ENCODE data around the gene MARK3.

The MARK3 gene

DNA sequence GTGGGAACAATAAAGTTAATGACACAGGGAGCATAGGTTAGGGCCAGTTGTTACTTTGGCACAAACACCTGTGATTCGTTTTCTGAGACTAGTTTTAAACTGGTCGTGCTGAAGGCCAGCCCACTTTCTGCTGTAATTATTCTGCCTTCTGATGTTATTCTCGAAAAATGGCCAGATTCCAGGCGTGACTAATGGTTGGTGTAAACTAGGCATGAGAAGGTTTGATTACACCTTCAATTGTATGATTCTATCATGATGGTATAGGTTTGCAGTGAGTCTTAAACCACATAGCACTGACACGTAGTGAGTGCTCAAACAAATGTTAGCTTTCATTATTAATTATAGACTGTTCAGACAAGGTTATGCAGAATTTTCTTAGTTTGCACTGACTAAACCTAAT lies 98.4 kb downstream of the MARK3 start:
- in situ Hi-C loops (cut with MboI; ENCODE audit: low sequenced_read_pairs): no loop called here

DNA sequence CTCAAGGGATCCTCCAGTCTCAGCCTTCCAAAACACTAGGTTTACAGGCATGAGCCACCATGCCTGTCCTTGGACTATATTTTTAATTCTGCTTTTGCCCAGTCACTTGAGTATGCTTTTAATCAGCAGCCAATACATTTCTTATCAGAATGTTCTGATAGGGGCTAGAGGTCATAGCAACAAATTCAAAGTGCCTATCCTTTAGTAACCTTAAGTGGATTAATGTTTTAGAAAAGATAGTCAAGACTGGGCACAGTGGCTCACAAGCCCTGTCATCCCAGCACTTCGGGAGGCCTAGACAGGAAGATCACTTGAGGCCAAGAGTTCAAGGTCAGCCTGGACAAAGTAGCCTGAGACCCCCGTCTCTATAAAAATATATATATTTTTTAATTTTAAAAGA lies 100.3 kb downstream of the MARK3 start:
- in situ Hi-C loops (cut with MboI; ENCODE audit: low sequenced_read_pairs): no loop called here

DNA sequence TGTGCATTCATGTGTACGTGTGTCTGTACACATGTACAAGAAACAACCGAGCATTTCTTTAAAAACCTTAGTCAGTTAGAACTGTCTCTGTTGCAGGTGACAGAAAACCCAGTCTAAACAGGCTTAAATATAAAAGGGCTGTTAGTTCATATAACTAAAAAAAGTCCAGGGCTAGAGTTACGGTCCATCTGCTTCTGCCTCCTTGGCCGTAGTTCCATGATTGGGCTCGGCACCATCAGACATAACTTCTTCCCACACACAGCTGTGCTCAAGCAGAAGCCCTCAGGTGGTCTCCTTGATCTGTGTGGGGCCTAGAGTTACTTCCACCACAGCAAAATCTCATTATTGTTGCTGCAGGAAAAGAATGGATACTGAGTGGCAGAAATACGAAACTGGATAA lies 102.9 kb downstream of the MARK3 start:
- in situ Hi-C loops (cut with MboI; ENCODE audit: low sequenced_read_pairs): no loop called here

DNA sequence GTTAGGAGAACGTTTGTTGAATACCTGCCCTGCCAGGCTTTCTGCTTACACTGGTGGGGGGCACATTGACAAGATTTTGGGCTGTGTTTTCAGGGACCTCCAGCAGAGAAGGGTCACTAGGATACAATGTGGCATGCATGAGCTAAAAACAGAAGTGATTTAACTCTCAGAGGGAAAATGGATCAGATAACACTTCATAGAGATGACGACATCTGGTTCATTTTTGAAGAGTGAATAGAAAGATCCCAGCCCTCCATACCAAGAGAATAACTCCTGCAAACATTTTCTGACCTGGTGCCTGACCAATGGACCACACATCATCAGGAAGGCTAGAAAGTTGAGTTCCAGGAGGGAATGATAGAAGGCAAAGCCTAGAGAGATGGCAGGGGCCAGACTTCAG lies 103.7 kb downstream of the MARK3 start:
- in situ Hi-C loops (cut with MboI; ENCODE audit: low sequenced_read_pairs): no loop called here

DNA sequence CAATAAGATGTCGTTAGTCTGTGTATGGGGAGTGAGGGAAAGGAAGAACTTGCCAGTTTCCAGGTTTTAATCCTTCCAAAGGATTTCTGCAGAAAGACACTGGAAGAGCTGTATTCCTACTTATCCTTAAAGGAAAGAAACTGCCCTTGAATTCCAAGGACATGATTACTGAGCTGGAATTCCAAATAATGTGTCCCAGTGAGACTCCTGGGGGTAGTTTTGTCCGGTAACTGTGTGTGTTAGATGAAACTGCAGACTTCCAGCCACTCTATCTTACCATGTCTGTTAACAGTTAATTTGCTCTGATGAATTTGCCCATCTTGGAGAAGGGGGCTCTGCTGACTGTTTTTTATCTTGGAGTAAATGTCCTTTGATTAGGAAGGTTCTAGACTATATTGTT lies 104.4 kb downstream of the MARK3 start:
- in situ Hi-C loops (cut with MboI; ENCODE audit: low sequenced_read_pairs): no loop called here

DNA sequence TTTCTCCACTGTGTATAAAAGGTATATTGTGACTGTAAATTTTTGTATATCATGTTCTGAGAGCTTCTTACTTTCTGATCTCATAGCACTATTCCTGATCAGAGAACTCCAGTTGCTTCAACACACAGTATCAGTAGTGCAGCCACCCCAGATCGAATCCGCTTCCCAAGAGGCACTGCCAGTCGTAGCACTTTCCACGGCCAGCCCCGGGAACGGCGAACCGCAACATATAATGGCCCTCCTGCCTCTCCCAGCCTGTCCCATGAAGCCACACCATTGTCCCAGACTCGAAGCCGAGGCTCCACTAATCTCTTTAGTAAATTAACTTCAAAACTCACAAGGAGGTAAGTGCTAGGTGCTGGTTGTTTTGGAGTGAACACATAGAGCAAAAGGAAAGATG lies 106.5 kb downstream of the MARK3 start:
- in situ Hi-C loops (cut with MboI; ENCODE audit: low sequenced_read_pairs): no loop called here

DNA sequence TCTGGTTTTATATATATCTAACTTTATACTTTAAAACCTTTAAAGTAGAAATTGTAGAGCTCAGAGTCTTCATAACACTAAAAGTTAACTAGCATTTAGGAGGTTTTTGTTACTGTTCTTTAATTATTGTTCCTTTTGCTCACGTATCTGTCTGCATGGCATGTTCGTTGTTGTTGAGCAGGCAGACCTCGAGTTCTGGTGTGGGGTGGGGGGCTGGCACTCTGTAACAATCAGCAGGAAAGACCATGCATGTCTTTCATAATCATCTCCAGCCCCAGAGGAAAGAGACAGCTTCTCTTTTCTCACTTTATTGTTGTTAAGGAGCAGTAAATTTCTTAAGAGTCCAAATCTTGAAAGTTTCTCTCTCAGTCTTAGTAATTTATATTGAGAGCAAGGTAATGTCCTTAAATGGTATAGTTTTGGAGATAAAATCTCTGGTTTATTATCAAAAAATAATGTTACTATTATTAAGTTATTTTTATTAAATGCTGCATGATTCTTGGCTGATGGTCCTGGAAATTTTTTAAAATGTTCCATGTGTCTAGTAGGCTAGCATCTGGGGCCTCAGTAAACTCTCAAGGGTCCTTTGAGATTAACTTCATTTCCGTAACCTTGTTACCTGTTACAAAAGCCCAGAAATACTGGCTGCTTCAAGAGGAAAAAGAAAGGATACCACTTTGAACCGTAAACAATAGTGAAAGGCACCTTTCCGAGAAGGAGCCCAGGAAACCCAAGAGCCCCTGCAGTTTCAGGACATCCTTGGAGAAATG lies 107.1 kb downstream of the MARK3 start:
- in situ Hi-C loops (cut with MboI; ENCODE audit: low sequenced_read_pairs): no loop called here

DNA sequence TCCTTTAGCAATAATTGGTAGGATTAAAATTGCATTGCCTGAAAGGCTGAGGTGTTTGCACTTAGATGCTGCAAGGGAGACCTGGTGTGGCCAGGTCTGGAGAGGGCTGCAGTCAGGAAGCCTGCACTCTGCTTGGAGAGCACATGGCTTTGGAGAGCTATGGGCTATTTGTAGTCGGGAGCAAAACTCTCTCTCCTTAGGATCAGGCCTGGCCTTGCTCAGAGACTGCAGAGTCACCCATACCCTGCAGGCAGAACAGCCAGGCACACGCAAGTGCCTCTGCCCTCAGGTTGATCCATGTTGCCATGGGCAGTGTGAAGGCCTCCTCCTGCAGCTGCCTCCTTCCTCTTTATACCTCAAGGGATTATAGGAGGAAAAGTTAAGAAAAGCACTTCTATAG lies 110.6 kb downstream of the MARK3 start:
- in situ Hi-C loops (cut with MboI; ENCODE audit: low sequenced_read_pairs): no loop called here

DNA sequence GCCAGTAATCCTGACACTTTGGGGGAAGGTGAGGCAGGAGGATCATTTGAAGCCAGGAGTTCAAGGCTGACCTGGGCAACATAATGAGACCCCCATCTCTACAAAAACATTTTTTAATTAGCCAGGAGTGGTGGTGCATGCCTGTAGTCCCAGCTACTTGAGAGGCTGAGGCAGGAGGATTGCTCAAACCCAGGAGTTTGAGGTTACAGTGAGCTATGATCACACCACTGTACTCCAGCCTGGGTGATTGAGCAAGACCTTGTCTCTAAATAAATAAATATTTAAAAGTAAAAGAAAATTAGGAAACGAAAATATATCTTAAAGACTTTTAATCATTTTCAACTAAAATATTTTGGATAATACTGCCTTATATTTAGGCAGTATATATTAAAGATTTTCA lies 111.6 kb downstream of the MARK3 start:
- in situ Hi-C loops (cut with MboI; ENCODE audit: low sequenced_read_pairs): no loop called here

DNA sequence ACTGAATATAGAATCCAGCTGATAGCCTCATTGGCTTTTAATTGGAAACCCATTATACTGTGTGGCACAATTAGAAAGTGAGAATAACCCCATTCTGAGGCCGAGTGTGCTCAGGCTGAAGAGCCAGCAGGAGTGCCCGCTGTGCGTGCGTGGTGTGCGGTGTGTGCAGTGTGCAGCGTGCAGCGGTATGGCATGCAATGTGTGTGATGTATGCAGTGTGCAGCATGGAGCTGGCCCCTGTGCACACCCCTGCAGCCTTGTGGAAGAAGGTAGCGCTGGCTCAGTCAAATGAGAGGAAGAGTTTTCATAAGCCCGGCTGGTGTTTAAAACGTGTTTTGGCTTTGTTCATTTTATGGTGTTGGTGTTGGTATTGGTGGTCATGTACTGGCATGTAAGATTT lies 114.5 kb downstream of the MARK3 start:
- in situ Hi-C loops (cut with MboI; ENCODE audit: low sequenced_read_pairs): no loop called here

DNA sequence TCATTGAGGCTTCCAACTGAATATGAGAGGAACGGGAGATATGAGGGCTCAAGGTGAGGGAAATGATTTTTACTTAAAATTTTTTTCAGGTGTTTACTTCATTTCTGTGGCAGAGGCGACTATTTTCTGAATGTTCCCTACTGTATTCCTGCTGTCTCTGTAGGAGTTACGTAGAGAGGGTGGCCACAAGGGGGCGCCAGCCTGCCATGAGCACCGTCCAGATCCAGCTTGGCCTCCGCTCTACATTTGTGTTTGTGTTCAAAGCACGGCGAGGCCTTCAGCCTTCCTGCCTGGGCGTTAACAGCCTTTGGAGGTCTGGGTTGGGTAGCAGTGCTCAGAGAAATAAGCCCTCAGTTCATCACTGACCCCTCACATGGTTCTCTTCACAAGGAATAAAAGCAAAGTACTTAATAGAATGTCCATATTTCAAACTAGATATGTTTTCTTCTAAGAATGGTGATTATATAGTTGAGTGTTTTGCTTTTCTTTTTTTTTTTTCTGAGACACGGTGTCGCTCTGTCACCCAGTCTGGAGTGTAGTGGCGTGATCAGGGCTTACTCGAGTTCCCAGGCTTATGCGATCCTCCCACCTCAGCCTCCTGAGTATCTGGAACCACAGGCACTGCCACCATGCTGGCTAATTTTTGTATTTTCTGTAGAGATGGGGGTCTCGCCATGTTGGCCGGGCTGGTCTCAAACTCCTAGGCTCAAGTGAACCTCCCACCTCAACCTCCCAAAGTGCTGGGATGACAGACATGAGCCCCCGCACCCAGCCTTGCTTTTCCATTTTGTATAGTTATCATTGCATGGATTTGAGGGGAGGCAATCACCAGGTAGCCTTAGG lies 115.2 kb downstream of the MARK3 start:
- in situ Hi-C loops (cut with MboI; ENCODE audit: low sequenced_read_pairs): no loop called here

DNA sequence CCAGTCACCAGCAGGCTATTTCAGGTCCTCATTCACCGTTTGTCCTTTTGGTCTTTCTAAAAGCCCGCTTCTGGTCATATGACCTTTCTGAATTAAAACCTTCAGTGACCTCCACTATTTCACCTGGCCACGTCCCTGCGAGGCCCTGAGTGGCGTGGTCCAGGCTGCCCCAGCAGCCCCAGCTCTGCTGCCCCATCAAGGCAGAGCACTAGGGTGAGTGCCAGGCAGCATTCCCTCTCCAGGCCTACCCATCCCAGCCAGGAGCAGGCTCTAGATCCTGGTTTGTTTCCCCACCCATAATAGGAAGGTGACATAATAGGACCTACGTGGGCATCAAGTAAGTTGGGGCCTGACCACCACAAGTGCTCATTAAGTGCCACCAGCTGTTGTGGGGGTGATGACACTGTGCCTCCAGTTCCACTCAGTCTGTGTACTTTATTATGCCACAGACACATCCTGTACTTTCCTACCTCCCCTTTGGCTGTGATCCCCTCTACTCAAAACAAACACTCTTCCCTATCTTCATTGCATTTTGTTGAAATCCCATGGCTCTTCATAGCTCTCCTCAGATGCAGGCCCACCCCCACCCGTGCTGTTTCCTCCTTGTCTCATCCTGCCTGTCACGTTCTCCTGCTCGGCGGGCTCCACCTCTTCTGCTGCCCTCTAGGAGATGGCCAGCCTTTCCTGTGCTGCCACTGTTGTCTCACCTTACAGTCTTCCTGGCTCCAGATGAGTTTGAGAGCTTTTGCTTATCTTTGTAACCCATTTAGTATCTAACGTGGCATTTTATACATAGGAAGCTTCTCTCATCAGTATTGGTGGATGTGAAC lies 116.0 kb downstream of the MARK3 start:
- in situ Hi-C loops (cut with MboI; ENCODE audit: low sequenced_read_pairs): no loop called here

DNA sequence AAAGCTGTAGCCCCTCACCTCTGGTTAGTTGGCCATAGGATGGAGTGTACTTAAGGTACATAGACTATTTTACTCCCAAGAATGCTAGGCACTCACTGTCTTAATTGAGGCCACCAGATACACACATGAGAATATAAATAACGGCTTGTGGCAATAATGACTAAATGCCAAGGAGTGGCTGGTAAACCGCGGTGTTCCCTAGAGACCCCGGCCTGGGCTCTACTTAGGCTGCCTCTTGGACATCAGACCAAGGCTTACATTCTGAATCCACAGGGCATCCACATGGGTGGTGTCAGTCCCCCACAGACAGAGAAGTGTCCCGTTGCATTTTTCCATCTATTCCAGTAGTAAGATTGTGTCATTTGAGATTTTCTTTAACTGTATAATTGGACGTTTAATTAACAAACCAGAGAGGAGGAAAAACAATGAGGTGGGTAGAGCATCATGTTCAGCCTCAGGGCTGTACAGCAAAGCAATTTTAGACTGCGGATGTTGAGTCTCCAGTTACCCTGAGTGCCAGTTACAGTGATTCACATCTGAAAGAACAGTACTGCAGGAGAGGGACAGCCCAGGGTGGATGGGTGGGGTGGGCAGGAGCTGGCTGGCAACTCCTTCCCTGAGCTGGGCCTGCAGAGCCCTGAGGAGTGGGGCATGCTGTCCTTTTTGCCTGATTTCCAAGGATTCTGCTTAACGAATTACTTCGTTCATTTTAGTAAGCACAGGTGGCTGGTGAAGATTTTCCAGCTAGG lies 116.9 kb downstream of the MARK3 start:
- in situ Hi-C loops (cut with MboI; ENCODE audit: low sequenced_read_pairs): no loop called here

DNA sequence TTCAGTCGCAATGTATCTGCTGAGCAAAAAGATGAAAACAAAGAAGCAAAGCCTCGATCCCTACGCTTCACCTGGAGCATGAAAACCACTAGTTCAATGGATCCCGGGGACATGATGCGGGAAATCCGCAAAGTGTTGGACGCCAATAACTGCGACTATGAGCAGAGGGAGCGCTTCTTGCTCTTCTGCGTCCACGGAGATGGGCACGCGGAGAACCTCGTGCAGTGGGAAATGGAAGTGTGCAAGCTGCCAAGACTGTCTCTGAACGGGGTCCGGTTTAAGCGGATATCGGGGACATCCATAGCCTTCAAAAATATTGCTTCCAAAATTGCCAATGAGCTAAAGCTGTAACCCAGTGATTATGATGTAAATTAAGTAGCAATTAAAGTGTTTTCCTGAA lies 117.7 kb downstream of the MARK3 start:
- in situ Hi-C loops (cut with MboI; ENCODE audit: low sequenced_read_pairs): no loop called here

DNA sequence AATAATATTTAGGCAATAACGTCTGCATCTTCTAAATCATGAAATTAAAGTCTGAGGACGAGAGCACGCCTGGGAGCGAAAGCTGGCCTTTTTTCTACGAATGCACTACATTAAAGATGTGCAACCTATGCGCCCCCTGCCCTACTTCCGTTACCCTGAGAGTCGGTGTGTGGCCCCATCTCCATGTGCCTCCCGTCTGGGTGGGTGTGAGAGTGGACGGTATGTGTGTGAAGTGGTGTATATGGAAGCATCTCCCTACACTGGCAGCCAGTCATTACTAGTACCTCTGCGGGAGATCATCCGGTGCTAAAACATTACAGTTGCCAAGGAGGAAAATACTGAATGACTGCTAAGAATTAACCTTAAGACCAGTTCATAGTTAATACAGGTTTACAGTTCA lies 118.1 kb downstream of the MARK3 start:
- in situ Hi-C loops (cut with MboI; ENCODE audit: low sequenced_read_pairs): no loop called here

DNA sequence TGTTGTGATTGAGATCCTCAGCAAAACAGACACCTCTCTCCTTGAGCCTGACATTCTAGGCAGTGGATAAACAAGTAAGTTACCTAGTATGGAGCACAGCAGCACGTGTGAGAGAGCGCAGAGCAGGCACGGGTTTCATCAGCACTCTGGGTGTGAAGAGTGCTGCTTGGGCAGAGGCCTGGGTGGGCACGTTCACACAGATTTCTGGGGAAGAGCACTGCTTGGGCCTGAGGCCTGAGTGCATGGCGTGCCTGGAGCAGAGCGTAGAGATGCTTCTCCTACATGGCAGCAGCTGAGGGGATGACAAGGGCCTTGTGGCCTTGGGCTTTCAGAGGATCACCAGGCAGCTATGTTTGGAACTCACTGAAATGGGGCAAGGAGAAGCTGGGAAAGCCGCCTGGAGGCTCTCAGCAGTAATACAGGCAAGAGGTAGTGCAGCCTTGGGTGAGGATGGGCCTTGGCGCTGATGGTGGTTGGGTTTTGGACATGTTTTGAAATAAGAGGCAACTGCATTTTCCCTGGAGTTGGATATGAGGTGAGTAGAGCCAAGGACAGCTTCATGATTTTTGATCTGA lies 119.9 kb downstream of the MARK3 start:
- in situ Hi-C loops (cut with MboI; ENCODE audit: low sequenced_read_pairs): no loop called here

DNA sequence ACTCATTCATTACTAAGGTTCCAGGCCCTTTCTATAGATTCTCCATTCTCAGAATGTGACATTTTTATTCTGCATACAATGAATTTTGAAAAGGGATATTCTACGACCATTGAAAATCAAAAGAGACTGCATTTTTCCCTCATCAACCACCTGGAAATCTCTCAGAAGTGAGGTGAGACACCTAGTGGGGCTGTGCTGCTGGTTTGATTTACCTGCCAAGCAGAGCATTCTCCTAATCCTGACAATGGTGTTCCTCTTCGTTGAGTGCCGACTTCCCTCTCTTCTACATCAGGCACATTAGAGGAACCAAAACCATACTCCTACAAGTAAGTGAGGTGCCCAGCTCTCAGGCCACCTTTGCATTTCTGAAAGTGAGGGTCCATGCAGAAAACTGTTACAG lies 122.5 kb downstream of the MARK3 start:
- in situ Hi-C loops (cut with MboI; ENCODE audit: low sequenced_read_pairs): no loop called here

DNA sequence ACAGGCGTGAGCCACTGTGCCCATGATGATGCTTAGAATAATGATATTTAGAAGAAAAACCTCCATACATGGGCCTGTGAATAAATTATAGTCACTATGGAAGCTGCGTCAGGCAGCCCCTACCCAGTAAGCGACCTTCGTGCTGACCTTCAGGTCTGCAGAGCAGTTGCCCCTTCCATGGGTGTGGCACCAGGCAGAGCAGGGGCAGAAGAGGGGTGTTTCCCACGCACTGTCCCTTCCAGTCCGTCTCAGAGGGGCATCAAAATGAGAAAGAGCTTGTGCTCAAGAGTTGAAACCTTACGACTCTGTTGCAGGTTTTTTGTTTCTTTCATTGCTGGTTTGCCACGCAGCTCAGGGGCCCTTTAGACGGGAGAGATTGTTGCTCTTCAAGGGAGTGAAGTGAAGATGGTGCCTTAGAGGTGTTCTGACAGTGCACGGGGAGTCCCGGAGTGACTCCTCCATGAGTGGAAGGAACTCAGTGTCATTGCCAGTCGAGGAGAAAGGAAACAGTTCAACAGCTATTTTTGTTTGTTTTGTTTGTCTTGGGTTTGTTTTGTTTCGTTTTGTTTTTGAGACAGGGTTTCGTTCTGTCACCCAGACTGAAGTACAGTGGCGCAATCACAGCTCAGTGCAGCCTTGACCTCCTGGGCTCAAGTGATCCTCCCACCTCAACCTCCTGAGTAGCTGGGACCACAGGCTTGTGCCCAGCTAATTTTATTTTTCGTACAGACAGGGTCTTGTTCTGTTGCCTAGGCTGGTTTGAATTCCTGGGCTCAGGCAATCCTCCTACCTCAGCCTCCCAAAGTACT lies 123.5 kb downstream of the MARK3 start:
- in situ Hi-C loops (cut with MboI; ENCODE audit: low sequenced_read_pairs): no loop called here

DNA sequence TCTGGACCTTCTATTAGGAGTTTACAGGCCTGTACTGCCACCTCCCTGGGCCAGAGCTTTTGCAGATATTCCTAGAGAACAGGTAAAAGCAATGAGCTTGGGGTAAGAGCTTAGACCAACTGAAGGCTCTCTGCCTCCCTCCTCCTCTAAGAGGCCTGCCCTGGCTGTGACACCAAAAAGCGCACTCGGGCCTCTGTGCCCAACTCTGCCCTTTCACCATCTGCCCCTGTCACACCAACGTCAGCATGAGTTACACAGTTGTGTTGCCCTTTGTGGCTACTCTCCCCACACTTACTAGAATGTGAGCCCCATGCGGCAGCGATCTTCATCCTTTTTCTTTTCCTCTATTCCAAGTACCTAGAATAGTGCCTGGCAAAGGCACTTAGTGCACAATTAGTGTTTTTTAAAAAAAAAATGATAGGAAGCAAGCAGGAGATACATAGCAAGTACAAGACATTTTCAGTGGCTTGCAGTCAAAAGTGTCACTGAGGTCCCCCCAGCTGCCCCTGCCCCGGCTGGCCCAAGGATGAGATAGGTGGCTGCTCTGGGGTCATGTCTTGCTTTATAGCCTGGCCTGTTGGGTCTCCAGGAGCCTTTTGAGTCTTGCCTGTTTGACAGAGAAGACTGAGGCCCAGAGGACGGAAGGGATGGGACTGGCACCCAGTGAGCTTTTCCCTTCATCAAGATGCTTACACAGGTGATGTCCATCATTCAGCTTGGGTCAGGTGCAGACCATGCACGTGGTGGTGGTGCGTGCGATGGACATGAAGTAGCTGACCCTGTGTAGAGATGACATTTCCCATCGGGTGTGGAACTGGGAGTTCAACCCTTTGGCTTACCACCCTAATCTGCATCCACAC lies 124.9 kb downstream of the MARK3 start:
- in situ Hi-C loops (cut with MboI; ENCODE audit: low sequenced_read_pairs): no loop called here
